ENCODE data around the gene SHLD1. TPM values are rescaled to one million over a fixed set of nuclear protein-coding genes. Genes with fewer than 3 reads are reported as not detected.

SHLD1 gene
- total RNA-seq, 1 donor from 2014 or later = 6.4 TPM

DNA sequence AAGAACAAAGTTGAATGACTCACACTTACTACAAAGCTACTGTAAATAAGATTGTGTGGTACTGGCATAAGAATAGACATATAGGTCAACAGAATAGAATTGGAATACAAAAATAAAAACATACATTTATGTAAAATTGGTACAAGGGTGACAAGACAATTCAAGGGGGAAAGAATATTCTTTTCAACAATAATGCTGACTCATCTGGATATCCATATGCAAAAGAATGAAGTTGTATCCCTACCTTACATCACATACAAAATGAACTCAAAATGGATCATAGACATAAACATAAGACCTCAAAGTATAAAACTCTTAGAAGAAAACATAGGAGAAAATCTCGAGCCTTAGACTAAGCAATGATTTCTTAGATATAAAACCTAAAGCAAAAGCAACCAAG is 149.2 kb downstream of the SHLD1 start:
- no peak for ATAC-seq

DNA sequence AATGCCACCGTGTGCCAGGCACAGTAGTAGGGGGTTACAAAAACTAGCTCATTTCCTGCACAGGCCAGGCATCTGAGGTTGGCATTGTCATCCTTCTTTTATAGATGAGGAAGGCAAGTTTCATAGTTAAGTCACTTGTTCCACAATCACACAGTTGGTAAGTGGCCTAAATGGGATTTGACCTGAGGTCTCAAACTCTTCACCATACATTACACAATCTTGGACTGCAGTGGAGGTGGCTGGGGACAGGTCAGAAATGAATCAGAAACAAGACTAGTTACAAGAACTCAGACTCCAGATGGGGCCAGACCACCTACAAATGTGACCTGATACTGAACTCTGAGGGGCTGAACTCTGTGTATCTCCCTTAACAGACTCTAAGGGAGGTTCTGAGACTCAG is 150.7 kb downstream of the SHLD1 start:
- ATAC-seq = no peak

DNA sequence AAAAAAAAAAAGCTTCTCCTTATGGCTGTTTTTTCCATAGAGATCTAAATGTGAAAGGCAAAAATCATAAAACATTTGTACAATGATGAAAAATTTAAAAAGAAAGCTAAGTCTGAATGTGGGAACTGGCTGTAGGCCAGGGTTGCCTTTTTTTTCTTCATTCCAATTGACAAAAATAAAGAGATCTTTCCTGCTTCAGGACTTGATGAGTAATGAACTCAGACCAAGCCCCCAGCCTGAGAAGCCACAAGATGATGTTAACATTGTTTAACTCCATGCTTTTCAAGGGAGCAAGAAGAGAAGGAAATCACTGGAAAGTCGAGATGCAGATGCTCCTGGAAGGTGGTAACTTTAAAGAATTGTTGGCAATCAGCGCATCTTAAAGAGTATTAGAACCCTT is 158.8 kb downstream of the SHLD1 start:
- ATAC-seq = no peak

DNA sequence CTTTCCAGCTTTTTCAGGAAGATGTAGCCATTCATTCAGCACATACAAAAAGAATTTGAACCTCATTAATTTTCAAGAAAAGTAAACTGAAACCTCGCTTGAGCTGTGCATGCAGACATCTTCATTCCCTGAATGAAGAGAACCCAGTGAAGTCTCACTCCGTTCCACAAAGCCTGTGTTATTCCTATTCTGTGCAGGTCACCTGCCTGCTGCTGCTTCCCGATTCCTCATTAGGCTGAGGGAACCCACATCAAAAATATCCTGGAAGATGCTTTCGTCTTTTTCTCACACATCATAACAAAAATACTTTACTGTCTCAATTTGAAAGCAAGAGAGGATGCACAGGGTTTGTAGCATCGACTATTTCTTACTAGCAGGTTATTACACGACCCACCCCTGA is 160.0 kb downstream of the SHLD1 start:
- no peak for ATAC-seq

DNA sequence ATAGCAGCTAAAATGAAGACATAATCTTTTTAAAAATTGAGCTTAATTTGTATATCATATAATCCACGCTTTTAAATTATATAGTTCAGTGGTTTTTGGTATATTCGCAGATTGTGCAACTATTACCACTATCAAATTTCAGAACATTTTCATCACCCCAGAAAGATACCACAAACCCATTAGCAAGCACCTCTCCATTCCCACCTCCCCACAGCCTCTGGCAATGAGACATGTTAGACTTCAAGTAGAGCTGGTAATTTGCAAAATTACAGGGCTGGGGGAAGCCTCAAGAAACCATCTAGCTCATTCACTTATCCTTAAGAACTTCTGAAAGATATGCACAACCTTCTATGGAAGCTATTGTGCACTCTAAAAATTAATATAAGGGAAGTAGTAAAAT is 163.0 kb downstream of the SHLD1 start:
- no peak for ATAC-seq

Other genes with a start within 250 kb of the SHLD1 start
- 32.6 TPM for gene GPCPD1, start 139.4 kb upstream of the SHLD1 start, total RNA-seq
- gene CHGB, start 161.1 kb downstream of the SHLD1 start, total RNA-seq = 0.12 TPM
- 12.6 TPM for gene TRMT6, start 200.1 kb downstream of the SHLD1 start, total RNA-seq
- 5.7 TPM for gene MCM8, start 200.3 kb downstream of the SHLD1 start, total RNA-seq